LNCaP clone FGC (cell line): Measurements from ENCODE around the gene PRKD1.
"Not testable (repeated sequence)": the region's sequence is repeated elsewhere in the genome, so short reads cannot be mapped to it uniquely, and the experiment has no call there.

Source experiments
- DNase-seq: peaks from one replicate; pipeline ENCODE4 v3.0.0-alpha.2; 2011; ENCODE audit warnings: low read depth
- H3K4me3 ChIP-seq: 2 replicates; pipeline ENCODE4 v1.5.1; 2011; ENCODE audit warnings: mild to moderate bottlenecking, low read depth, low read length, control low read depth
- TF ChIP-seq, protein P1 (sequence below): IDR thresholded peaks from 2 replicates; pipeline ENCODE4 v1.5.1; 2012; ENCODE audit warnings: mild to moderate bottlenecking; ENCODE audit not compliant: control insufficient read depth, insufficient read depth; ENCODE audit errors: extremely low read depth

The PRKD1 gene

DNA sequence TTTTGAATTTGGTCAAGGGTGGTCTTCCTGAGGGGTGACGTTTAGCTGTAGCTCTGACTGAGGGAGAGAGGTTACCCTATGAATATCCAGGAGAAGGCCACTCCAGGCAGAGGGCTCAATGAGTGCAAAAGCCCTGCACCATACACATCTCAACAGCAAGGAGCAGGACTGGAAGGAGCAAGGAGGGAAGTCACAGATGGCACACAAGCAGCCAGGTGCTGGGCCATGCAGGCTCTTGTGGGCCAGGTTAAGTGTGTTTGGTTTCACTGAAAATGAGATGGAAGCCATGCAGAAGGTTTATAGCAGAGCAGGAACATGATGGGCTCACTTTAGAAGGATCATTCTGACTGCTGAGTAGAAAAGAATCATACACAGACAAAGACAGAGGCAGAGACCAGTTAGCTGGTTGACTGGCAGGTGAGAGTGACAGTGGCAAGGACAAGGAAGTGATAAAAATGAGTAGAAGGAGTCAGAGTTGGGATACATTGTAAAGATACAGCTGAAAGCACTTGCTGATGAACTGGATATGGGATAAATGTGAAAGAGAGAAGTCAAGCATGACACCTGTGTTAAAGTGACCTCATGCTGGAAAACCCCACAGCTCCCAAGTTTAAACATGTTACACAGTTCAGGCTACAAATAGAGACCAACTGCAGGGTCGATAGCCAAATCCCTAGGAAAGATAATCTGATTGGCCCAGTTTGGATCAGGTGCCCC, 81.2 kb downstream of the PRKD1 start:
- TF ChIP-seq, protein P1, sequence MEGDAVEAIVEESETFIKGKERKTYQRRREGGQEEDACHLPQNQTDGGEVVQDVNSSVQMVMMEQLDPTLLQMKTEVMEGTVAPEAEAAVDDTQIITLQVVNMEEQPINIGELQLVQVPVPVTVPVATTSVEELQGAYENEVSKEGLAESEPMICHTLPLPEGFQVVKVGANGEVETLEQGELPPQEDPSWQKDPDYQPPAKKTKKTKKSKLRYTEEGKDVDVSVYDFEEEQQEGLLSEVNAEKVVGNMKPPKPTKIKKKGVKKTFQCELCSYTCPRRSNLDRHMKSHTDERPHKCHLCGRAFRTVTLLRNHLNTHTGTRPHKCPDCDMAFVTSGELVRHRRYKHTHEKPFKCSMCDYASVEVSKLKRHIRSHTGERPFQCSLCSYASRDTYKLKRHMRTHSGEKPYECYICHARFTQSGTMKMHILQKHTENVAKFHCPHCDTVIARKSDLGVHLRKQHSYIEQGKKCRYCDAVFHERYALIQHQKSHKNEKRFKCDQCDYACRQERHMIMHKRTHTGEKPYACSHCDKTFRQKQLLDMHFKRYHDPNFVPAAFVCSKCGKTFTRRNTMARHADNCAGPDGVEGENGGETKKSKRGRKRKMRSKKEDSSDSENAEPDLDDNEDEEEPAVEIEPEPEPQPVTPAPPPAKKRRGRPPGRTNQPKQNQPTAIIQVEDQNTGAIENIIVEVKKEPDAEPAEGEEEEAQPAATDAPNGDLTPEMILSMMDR = no peak
- no peak overlapping the region for H3K4me3 ChIP-seq
- peak; percentile 56 for DNase-seq

DNA sequence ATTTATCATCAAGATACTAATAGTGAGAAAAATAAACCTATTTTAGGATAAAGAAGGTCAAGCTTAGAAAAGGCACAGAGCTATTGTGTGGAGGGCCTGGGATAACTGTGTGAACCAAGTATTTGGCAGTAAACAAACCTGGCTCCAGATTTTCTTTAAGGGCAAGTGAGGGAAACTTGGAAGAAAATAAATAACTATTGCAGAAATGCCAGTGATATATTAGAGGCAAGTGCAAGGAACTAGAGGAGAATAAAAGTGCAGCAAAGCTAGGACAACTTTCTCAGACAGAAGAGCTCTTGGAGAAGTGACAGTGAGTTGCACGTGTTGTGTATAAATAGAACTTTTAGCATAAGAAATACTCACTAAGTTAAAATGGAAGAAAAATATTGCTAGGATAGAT, 83.7 kb downstream of the PRKD1 start:
- no peak overlapping the region for H3K4me3 ChIP-seq
- TF ChIP-seq, protein P1 = no peak
- DNase-seq = no peak

DNA sequence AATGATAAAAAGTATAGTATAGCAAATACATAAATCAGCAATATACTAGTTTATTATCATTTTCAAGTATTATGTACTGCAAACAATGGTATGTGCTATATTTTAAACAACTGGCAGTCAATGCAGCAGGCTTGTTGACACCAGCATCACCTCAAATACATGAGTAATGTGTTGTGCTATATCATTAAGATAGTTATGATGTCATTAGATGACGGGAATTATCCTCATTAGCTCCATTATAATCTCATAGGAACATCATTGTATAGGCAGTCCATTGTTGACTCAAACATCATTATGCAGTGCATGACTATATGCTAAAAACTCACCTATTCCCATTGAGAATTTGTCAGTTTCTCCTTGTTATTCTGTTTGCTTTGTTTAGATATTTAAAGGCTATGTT, 85.4 kb downstream of the PRKD1 start:
- TF ChIP-seq, protein P1 = no peak
- no peak overlapping the region for H3K4me3 ChIP-seq
- no peak for DNase-seq

DNA sequence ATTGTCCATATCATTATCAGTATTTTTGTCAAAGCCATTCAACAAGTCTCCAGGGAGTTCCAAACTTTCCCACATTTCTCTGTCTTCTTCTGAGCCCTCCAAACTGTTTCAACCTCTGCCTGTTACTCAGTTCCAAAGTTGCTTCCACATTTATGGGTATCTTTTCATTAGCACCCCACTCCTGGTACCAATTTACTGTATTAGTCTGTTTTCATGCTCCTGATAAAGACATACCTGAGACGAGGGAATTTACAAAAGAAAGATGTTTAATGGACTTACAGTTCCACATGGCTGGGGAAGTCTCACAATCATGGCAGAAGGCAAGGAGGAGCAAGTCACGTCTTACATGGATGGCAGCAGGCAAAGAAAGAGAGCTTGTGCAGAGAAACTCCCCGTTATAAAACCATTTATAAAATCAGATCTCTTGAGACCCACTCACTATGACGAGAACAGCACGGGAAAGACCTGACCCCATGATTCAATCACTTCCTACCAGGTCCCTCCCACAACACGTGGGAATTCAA, 87.2 kb downstream of the PRKD1 start:
- H3K4me3 ChIP-seq, DNase-seq: not testable (repeated sequence)

DNA sequence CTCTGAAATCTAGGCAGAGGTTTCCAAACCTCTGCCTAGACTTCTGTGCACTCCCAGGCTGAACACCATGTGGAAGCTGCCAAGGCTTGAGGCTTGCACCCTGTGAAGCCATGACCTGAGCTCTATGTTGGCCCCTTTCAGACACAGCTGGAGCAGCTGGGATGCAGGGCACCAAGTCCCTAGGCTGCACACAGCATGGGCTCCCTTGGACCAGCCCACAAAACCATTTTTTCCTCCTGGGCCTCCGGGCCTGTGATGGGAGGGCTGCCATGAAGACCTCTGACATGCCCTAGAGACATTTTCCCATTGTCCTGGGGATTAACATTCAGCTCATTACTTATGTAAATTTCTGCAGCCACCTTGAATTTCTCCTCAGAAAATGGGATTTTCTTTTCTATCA, 88.0 kb downstream of the PRKD1 start:
- H3K4me3 ChIP-seq, DNase-seq: not testable (repeated sequence)

DNA sequence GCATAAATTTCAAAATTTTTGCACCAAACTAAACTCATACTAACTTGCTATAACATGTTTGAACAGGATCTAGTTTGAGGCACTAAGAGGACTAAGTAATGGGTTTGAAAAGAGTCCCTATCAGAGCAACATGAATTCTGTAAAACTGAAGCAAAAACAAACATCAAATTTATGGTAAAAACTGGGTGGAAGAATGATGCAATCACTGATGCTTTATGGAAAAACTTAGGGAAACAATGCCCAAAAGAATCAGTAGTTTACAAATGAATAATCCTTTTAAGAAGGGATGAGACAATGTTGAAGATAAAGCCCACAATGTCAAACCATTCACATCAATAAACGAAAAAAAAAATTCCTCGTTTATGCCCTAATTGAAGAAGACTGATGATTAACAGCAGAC, 88.9 kb downstream of the PRKD1 start:
- TF ChIP-seq, protein P1 = no peak
- H3K4me3 ChIP-seq = no peak overlapping the region
- DNase-seq = no peak

DNA sequence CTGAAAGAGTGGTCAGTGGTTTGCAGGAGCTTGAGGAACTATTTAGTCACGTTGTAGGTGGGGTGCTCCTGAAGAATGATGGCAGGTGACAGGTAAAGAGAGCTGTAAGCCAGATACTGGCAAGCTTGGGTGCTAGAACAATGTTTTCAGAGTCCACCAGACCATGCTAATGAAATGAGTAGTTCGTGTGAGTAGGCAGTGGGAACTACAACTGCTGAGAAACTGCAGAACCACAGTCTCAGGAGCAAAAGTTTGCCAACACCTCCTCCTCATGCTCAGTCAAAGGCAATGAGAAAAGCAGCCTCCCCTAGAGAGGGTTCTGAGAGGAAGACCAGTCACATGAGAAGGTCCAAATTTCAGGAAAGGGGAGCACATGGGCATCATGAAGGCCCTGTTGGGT, 91.3 kb downstream of the PRKD1 start:
- H3K4me3 ChIP-seq = no peak overlapping the region
- DNase-seq = no peak
- TF ChIP-seq, protein P1 = no peak

DNA sequence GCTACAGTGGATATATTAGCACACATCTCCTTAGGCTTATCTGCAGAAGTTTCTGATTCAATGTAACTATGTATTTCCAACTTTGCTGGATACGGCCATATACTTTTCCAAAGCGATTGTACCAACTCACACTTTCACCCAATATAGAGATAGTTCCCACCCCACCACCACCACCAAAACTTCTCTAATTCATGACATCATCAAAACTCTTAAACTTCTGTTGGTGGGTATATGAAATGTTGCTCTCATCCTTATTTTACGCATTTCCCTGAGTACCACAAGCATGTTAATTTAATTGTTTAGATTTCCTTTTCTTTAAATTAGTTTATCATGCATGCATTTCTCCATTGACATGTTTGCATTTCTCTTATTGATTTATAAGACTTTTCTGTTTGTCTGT, 95.6 kb downstream of the PRKD1 start:
- TF ChIP-seq, protein P1 = no peak
- H3K4me3 ChIP-seq = no peak overlapping the region

More for the DNA sequence above, 95.6 kb downstream of the PRKD1 start:
- DNase-seq = no peak
